HG03097 (cell line): ENCODE data around the gene SCYGR4.
A peak's percentile ranks its signal among the peaks of the same experiment; 100 is the strongest.
"Not testable (repeated sequence)": the region's sequence is repeated elsewhere in the genome, so short reads cannot be mapped to it uniquely, and the experiment has no call there.

Source experiments
- ATAC-seq: cut with Tn5 transposase; IDR thresholded peaks from one replicate; pipeline ENCODE4 v1.9.1; 2021; ENCODE audit not compliant: unreplicated experiment, low FRiP score

SCYGR4 gene

GRCh38 chr2:227617316-227618230, at the start of gene SCYGR4:
Gene SCYGR4 (plus strand): TSS chr2:227617498. CDS start chr2:227617498, 0 bp downstream.
- ATAC-seq: no peak

GRCh38 chr2:227568852-227569169, 48.5 kb upstream of the SCYGR4 start:
- no peak for ATAC-seq

GRCh38 chr2:227570615-227571014, 46.7 kb upstream of the SCYGR4 start:
- ATAC-seq: no peak

- ATAC-seq: no peak
Observed at GRCh38 chr2:227576110-227576509, 41.2 kb upstream of the SCYGR4 start.

- no peak for ATAC-seq
Observed at GRCh38 chr2:227576812-227577211, 40.5 kb upstream of the SCYGR4 start.

- no peak for ATAC-seq
Observed at GRCh38 chr2:227577555-227577954, 39.7 kb upstream of the SCYGR4 start.

GRCh38 chr2:227578642-227579041, 38.7 kb upstream of the SCYGR4 start:
- ATAC-seq: no peak

DNA sequence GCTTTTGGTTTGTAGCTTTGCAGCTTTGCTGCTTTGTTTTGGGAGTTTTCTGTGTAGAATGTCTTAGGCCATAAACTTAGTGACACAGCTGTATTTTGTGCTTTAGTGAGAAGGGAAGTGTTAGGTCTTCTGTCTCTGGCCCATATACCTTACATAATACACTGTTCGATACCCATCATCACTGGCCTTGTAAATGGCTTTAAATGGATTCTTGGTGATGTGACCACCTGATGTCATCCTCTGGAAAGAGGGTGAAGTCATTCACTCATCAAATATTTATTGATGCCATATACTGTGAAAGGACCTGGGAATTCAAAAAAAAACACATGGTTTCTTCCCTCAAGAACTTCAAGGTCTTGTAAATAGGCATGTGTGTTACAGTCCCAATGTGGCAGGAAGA, 37.5 kb upstream of the SCYGR4 start:
- no peak for ATAC-seq

DNA sequence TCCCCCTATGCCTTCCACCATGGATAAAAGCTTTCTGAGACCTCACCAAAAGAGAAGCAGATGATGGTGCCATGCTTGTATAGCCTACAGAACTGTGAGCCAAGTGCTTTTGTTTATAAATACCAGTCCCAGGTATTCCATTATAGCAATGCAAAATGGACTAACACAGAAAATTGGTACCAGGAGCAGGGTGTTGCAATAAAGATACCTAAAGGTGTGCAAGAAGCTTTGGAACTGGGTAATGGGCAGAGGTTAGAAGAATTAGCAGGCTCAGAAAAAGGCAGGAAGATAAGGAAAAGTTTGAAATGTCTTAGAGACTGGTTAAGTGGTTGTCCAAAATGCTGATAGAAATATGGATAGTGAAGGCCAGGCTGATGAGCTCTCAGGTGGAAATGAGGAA, 34.9 kb upstream of the SCYGR4 start:
- ATAC-seq: no peak

GRCh38 chr2:227592694-227593387, 24.5 kb upstream of the SCYGR4 start:
- ATAC-seq: peak; percentile 90

DNA sequence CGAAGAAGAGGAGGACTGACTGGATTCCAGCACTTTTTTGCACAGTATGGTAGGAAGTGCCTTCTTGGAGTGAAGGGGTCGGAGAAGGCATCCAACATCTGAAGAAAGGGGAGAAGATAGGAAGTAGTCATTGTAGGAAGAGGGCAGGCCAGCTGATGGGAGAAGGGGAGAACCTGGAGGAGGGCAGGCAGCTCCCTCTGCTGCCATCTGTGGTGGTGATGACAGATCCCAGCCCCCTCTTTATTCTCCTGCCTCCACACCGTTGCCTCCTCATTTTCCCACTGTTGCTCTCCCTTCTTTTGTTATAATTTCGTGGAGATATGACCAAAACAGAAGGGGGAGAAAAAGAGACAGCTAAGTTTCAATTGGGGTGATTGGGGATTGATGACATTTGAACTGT, 21.5 kb upstream of the SCYGR4 start:
- no peak for ATAC-seq

GRCh38 chr2:227597036-227597435, 20.3 kb upstream of the SCYGR4 start:
- ATAC-seq: no peak

- ATAC-seq: no peak
Observed at GRCh38 chr2:227597998-227598397, 19.3 kb upstream of the SCYGR4 start.

DNA sequence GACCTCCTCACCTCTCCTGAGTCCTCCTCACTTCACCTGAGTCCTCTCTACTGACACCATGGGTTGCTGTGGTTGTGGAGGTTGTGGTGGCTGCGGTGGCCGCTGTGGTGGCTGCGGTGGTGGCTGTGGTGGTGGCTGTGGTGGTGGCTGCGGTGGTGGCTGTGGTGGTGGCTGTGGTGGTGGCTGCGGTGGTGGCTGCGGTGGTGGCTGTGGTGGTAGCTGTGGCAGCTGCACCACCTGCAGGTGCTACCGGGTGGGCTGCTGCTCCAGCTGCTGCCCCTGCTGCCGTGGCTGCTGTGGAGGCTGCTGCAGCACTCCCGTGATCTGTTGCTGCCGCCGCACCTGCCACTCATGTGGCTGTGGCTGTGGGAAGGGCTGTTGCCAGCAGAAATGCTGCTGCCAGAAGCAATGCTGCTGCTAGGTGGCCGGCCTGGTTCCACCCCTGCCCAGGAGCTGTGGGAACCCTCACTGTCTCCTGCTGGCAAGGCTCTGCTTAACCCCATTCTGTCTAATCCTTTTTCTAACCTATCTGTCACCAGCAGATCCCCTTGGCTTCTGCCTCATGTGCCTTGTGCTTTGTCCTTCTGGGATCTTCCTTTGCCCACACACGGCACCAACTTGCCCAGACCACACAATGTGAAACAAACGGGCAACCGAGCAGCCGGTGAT, 18.3 kb upstream of the SCYGR4 start, which contains the start of gene SCYGR2:
SCYGR2 (plus strand) TSS at position 59 of the 669 bp plus-strand sequence; CDS start at position 59, 0 bp downstream.
- not testable (repeated sequence) for ATAC-seq

DNA sequence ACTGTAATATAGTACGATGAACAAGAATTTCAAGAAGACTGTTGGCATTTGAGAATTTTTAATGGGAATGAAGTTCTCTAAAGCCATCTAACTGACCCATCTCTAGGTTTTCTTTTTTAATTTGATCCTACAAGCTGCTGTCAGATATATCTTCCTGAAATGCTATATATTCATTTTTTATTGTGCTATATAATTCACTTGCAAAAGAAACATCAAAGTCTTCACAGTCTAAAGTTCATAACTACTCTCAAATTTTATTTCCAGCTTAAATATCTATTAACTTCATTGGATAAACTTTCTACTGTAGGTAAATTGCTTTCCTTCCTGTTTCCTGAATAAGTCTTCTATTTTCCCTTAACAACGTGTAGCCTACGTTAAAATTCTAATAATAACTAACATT, 14.9 kb upstream of the SCYGR4 start:
- no peak for ATAC-seq

- ATAC-seq: no peak
Observed at GRCh38 chr2:227606476-227606875, 10.8 kb upstream of the SCYGR4 start.

DNA sequence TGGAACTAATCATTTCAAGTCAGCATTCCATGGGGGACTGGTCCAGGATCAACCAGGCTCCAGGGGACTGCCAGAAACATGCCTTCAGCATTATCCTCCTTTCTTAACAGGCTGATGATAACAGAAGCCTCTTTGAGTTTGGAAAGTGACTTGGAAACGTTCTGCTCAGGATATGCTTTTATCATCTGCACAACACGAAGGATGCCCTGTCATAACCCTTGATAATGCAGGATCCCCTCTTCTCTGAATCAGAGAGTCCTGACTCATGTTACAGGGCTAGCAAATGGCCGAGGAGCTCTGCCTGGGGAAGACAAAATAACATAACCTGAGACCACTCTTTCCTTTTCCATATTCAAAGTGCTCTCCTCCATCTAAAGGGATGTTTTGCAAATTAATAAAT, 9.4 kb upstream of the SCYGR4 start:
- no peak for ATAC-seq

DNA sequence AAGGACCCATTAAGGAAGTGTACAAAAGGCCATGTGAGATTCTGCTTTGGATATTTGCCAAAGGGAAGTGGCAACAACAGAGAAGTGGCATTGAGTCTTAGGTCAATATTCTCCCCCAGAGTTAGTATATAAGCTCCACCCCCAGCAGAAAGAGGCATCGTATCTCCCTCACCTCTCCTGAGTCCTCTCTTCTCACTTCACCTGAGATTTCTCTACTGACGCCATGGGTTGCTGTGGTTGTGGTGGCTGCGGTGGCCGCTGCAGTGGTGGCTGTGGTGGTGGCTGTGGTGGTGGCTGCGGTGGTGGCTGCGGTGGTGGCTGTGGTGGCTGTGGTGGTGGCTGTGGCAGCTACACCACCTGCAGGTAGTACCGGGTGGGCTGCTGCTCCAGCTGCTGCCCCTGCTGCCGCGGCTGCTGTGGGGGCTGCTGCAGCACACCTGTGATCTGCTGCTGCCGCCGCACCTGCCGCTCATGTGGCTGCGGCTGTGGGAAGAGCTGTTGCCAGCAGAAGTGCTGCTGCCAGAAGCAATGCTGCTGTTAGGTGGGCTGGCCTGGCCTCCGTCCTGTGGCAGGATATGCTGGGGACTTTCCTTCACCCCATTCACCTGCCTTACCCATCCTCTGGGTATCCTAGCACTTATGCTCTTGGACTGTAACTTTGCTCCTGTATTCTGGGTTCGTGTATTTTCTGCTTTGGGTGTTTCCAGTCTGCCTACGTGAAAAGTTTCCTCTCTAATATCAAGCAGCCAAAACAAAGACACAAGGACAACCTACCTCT, 8.5 kb upstream of the SCYGR4 start:
- no peak for ATAC-seq

DNA sequence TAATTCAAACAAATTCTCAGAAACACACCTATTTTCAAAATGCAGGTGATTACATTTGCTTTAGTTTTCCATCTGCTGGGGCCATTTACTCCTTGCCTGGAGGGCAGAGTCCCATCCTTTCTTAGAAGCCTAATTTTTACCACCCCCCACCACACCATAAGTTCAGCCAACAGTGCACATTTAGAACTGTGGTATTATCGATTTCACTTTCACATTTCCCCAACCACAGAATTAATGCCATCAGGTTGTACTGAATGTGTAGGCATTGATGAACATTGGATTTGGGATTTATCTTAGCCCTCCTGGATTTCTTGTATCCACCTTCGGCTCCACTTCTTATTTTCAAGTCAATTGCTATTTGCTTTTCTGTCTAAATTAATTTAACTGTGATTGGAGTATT, 7.2 kb upstream of the SCYGR4 start:
- ATAC-seq: no peak

GRCh38 chr2:227612546-227613271, 4.6 kb upstream of the SCYGR4 start:
- ATAC-seq: no peak
